Endothelial cell (in vitro differentiated cells): ENCODE results near the gene SLC25A41. TPM values are rescaled to one million over a fixed set of nuclear protein-coding genes. Genes with fewer than 3 reads are reported as not detected.

Experiments used
- DNase-seq: peaks from one replicate; pipeline ENCODE4 v3.0.0; 2021; ENCODE audit warnings: low spot score
- H3K27ac Mint-ChIP-seq: one replicate; pipeline ENCODE4 v1.8.0; 2021; ENCODE audit warnings: mixed read lengths, inconsistent platforms; ENCODE audit not compliant: unreplicated experiment
- H3K27me3 Mint-ChIP-seq: one replicate; pipeline ENCODE4 v1.8.0; 2021; ENCODE audit warnings: mild to moderate bottlenecking, moderate library complexity, mixed read lengths, inconsistent platforms; ENCODE audit not compliant: unreplicated experiment
- H3K36me3 Mint-ChIP-seq: one replicate; pipeline ENCODE4 v1.8.0; 2021; ENCODE audit warnings: mild to moderate bottlenecking, low read depth, mixed read lengths, inconsistent platforms; ENCODE audit not compliant: unreplicated experiment
- H3K4me1 Mint-ChIP-seq: one replicate; pipeline ENCODE4 v1.8.0; 2021; ENCODE audit warnings: mild to moderate bottlenecking, mixed read lengths, inconsistent platforms; ENCODE audit not compliant: unreplicated experiment
- H3K4me3 Mint-ChIP-seq: one replicate; pipeline ENCODE4 v1.8.0; 2021; ENCODE audit warnings: mild to moderate bottlenecking, mixed read lengths, inconsistent platforms; ENCODE audit not compliant: unreplicated experiment
- H3K9me3 Mint-ChIP-seq: one replicate; pipeline ENCODE4 v1.8.0; 2021; ENCODE audit warnings: mixed read lengths, inconsistent platforms; ENCODE audit not compliant: unreplicated experiment
- CTCF ChIP-seq: fragments of 200-600 bp; sonication (generic); IDR thresholded peaks from one replicate; pipeline ENCODE4 v1.5.0; 2021; ENCODE audit warnings: antibody characterized with exemption; ENCODE audit not compliant: unreplicated experiment
- total RNA-seq: library from RNA; stranded (reverse); fragmentation: NEBNext Ultra II Directional; extraction: Animal tissue kit (Norgen Biotek cat#: 25700); gene quantifications from one replicate; pipeline ENCODE4 v1.2.1, GENCODE V29; 2021; ENCODE audit not compliant: unreplicated experiment

Gene SLC25A41
- total RNA-seq, 1 donor from 2014 or later = 0.23 TPM

GRCh38 chr19:6427131-6427530 is 6.4 kb downstream of the SLC25A41 start:
- Mint-ChIP-seq H3K27me3 (peaks cover 20% of the 10 kb centered on the region), H3K4me1 (peaks cover 11% of the 10 kb centered on the region), H3K36me3 (peaks cover 14% of the 10 kb centered on the region), H3K27ac (no peak overlapping the region), H3K9me3 (peaks cover 6% of the 10 kb centered on the region), H3K4me3 (no peak overlapping the region)
- TF ChIP-seq CTCF = no peak
- no peak for DNase-seq

- Mint-ChIP-seq H3K4me3 (no peak overlapping the region), H3K9me3 (peaks cover 6% of the 10 kb centered on the region), H3K27ac (peak overlapping the region; percentile 75), H3K27me3 (peaks cover 17% of the 10 kb centered on the region), H3K36me3 (peaks cover 16% of the 10 kb centered on the region), H3K4me1 (peaks cover 15% of the 10 kb centered on the region)
- no peak for TF ChIP-seq CTCF
- DNase-seq = no peak
Measured at GRCh38 chr19:6425732-6426620, 7.6 kb downstream of the SLC25A41 start.

- H3K9me3 Mint-ChIP-seq = peaks cover 6% of the 10 kb centered on the region
- peak overlapping the region; percentile 80 for H3K27ac Mint-ChIP-seq
- TF ChIP-seq CTCF = no peak
- peak; percentile 98 for DNase-seq
- peaks cover 18% of the 10 kb centered on the region for H3K27me3 Mint-ChIP-seq
- peaks cover 21% of the 10 kb centered on the region for H3K36me3 Mint-ChIP-seq
- H3K4me1 Mint-ChIP-seq = peaks cover 15% of the 10 kb centered on the region
- H3K4me3 Mint-ChIP-seq = peak overlapping the region; percentile 90
Measured at GRCh38 chr19:6424939-6425731, 8.4 kb downstream of the SLC25A41 start.

- peak within 1 kb of the TSS; percentile 80 for H3K27ac Mint-ChIP-seq
- peak; percentile 31 for DNase-seq
- H3K4me3 Mint-ChIP-seq = peak within 1 kb of the TSS; percentile 96
- peaks cover 18% of the 10 kb centered on the region for H3K27me3 Mint-ChIP-seq
- peaks cover 15% of the 10 kb centered on the region for H3K4me1 Mint-ChIP-seq
- H3K36me3 Mint-ChIP-seq = peaks cover 26% of the 10 kb centered on the region
- TF ChIP-seq CTCF = no peak
- H3K9me3 Mint-ChIP-seq = peaks cover 6% of the 10 kb centered on the region
Measured at GRCh38 chr19:6424195-6424938, 9.2 kb downstream of the SLC25A41 start, which contains the start of gene KHSRP. Gene KHSRP (minus strand): TSS chr19:6424811. CDS start chr19:6424701, 110 bp downstream.
